SW 1271 (cell line): ENCODE measurements around the gene SCFD2.
"Not testable (repeated sequence)": the region's sequence is repeated elsewhere in the genome, so short reads cannot be mapped to it uniquely, and the experiment has no call there.

Experiments
- DNase-seq, 2 experiments: peaks; one replicate each; lab custom pipeline; 2025; lab: John Stamatoyannopoulos, UW

The SCFD2 gene

GRCh38 chr4:52852041-52852440 lies 513.8 kb downstream of the SCFD2 start:
- DNase-seq, result no peak

DNA sequence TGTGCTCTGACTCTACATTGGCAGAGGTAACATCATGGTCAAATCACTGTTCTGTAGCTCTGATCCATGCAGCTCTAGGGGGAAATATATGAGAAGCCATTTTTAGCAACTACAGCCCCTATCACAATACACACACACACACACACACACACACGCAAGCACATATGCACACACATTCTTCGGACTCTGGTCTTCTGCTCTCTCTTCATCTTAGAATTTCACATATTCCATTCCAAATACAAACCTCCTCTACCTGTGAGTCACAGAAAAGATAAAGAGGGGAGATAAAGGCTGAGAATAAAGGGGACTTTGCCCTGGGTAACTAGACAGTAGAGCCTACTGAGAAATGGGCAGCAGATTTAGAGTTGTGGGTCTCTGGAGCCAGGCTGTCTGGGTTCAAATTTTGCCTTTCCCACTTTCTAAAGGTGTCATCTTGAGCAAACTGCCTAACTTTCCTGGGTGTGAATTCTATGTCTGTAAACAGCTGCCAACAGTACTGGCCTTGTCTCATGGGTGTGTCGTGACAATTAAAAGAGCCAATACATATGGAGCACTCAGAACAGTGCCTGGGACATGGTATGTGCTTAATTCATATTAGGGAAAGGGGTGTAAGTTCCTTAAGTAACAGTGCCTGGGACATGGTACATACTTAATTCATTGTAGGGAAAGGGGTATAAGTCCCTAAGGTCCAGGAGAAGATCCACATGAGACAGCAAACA lies 515.3 kb downstream of the SCFD2 start:
- DNase-seq, result no peak

- DNase-seq, result no peak
Observed at GRCh38 chr4:52848254-52848653, 517.6 kb downstream of the SCFD2 start.

DNA sequence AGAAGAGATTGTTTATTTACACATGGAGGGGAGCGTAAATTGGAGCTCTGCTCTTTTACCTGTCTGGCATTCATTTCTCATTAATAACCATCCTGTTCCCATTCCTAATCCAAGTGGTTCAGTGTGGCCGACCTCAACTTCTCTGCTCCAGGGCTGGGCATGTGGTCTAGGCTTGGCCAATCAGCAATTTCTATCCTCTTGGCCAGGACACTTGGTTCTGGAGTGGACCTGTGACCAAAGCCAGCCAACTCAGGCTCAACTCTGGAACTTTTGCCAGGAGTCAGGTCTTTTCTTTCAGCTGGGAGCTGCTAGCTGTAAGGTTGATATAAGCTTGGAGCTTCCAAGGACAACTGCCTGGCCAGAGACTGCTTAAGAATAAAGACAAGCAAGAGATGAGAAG lies 519.4 kb downstream of the SCFD2 start:
- DNase-seq, result no peak

DNA sequence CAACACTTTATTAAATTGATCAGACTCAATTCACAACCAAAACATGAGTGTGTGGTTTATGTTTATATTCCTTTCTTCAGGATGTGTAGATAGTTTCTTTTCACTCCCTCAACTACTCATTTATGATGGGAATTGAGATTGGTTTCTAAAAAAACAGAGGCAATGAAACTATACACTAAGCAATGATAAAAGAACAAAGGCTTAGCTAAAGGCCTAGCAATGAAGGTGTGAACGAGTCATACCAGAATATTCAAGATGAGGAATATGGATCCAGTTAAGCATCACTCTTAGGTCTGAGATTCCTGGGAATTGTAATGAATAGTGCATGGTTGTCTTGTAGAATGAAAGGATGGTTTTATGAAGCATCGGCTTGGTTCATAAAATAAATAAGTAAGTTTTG lies 521.3 kb downstream of the SCFD2 start:
- no peak for DNase-seq

GRCh38 chr4:52843958-52844357 lies 521.9 kb downstream of the SCFD2 start:
- no peak for DNase-seq

GRCh38 chr4:52843351-52843750 lies 522.5 kb downstream of the SCFD2 start:
- DNase-seq, result no peak

DNA sequence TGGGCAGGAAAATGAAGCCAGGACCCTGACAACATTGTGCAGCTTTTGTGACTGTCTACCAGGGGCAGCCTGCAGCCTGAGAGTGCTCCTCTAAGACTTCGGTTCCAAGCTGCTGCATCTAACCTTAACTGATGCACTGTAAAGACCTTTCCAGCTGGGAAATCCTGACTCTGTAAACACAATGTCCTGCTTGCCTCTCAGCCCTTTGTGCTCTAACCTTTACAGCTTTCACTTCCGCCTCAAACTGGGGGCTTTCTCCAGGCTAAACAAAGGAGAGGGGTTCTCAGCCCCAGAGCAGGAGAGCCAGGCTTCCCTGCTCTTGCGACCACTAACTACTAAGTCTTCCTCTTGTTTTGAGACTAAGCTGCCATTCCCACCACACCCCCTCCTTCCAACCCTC lies 523.1 kb downstream of the SCFD2 start:
- no peak for DNase-seq

GRCh38 chr4:52841682-52842456 lies 524.0 kb downstream of the SCFD2 start:
- no peak for DNase-seq

GRCh38 chr4:52840531-52841370 lies 525.1 kb downstream of the SCFD2 start:
- DNase-seq, result no peak

- no peak for DNase-seq
Observed at GRCh38 chr4:52838729-52839586, 526.9 kb downstream of the SCFD2 start.

DNA sequence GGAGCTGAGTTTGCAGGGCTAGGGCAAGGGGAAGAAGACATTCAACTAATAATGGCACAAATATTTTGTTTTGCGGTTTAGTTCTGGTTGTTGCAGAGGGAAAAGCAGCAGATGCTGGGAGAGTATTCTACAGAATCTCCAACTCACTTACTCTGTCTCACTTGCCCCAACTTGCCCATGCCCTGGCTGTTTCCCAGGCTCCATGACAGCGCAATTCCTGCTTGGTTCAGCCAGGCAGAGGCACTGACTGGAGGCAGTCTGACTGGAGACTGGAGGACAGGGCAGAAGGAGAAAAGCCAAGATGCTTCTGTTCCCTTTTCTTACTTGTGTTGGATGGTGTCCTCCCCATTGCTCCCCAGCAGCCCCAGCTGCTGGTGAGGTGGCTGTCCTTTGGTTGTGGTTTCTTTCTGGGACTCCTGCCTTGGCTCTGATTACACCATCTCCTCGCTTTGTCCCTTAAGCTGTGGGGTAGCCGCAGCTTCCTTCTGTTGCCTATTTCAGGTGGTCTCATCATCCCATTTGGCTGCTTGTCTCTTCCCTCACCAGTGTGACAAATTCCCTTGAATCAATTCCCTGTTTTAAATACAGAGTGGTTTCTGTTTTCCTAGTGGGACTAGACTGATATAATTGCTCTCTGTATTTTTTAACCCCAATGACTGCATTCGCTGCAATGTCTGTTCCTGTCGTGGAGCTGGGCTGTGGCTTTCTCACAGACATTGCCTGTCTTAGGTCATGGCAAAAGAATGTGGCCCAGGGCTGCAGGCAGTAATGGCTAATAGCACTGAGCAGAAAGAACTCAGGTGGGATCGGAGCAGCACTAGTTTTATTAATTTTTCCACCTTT lies 527.9 kb downstream of the SCFD2 start:
- DNase-seq, result no peak

- DNase-seq, result no peak
Observed at GRCh38 chr4:52836678-52837077, 529.2 kb downstream of the SCFD2 start.

DNA sequence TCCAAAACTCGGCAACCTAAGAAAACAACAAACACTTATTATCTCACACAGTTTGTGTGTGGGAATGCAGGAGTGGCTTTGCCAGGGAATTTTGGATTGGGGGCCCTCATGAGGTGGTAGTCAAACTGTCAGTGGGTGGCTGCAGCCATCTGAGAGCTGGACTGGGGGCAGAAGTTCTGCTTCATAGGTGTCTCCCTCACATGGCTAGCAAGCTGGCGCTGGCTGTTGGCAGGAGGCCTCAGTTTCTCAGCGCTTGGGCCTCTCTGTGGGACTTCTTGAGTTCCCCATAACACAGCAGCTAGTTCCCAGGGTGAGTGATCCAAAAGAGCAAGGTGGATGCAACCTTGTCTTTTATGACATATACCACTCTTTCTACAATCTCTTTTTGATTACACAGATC lies 529.7 kb downstream of the SCFD2 start:
- DNase-seq, result no peak

GRCh38 chr4:52834641-52835456 lies 531.0 kb downstream of the SCFD2 start:
- not testable (repeated sequence) for DNase-seq

DNA sequence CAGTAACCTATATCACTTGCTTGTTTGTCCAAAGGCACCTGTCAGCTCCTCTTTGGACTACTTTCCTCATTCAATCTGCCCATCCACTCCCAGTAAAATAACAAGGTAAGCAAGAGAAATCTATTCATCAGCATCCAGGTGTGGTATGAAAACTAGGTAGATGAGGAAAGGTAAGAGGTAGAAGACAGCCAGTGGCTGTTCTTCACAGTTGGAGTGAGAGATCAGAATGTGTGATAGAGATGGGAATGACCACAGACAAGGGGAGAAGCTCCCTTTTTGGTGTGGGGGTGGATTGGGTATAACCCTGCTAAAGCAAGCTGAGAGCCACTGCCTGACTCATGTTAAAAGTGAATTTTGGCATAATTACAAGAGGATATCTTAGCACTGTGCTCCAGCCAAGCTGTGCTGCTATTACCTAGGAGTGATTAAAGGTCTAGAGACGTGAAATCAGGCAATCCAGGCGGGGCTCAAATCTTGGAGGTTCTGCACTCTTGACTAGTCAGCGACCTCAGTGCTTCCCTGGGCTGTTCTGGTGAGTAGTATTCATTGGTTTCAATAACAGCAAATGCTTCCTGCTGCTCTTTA lies 531.8 kb downstream of the SCFD2 start:
- DNase-seq, result no peak

DNA sequence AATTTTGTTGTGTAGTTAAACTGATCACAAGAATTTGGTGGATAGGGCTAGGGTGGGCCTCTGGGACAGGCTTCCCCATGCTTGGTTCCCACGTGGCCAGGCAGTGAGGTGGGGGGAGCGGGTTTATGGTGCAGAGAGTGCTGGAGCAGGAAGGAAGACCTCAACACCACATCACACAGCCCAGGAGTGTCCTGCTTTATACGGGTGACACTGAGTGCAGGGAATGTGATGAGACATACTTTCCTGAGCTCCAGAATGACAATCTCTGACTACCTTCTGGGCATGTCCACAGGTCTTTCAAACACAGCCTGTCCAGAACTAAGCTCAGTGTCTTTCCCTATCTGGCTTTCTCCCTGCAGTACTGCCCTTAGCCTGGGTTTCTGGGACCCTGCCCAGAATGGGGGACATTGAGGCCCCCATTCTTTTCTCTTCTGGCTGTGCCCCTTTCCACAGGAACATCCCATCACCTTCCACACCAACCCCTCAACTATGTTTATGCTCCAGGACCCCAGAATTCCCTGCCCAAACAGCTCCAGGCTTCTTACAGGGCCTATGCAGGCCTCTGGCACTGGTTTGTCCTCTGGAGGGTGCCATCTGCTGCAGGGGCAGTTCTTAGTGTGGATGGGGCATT lies 540.3 kb downstream of the SCFD2 start:
- no peak for DNase-seq

GRCh38 chr4:52824603-52825459 lies 541.0 kb downstream of the SCFD2 start:
- DNase-seq, result no peak
